Measurements from ENCODE around the gene CLASRP. TPM values are rescaled to one million over a fixed set of nuclear protein-coding genes. Genes with fewer than 3 reads are reported as not detected.
A peak's percentile ranks its signal among the peaks of the same experiment; 100 is the strongest.

The CLASRP gene
- total and polyA plus RNA-seq, 2 of the 8 experiments (the other 6 are each of a cell fraction or from before 2014, with no cell fraction given): 22.3 to 71.7 TPM

DNA sequence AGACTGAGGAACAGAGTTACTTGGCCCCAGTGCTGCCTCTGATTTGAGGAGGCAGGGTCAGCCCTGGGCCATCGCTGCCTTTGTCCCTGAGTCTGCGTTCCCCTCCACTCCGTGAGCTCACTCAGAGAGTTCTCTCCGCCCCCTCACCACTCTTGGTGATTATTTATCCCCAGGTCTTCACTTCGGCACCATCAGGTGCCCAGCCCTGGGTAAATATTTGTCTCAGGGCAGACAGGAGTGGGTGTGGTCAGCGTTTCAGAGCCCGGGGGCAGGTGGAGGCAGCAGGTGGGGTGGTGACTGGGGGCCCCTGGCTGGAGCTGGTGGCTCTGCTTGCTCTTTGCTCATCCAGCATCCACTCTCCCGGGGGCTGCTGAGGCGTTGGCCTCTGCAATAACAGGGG lies 74.8 kb downstream of the CLASRP start:
- H2AFZ ChIP-seq (ENCODE audit: low read length): no peak overlapping the region
- H3K4me2 ChIP-seq (ENCODE audit: insufficient read depth in 1 of 2, low read depth in 2 of 2, low read length in 2 of 2): no peak overlapping the region
- H3K14ac ChIP-seq (ENCODE audit: insufficient read length): no peak overlapping the region
- H2BK20ac ChIP-seq (ENCODE audit: low read length): no peak overlapping the region
- no peak for FAIRE-seq
- H3K79me1 ChIP-seq (ENCODE audit: low read depth, low read length): peaks cover 44% of the 10 kb centered on the region
- no peak for DNase-seq (ENCODE audit: low read depth in 1 of 2, low spot score in 2 of 2)
- TF ChIP-seq, protein P1, sequence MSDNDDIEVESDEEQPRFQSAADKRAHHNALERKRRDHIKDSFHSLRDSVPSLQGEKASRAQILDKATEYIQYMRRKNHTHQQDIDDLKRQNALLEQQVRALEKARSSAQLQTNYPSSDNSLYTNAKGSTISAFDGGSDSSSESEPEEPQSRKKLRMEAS (IDR thresholded peaks at IDR 0.05): no peak
- TF ChIP-seq TAF7 (optimal IDR thresholded peaks at IDR 0.05; ENCODE audit: borderline replicate concordance, low read depth, low read length) (no peak), SIRT6 (IDR thresholded peaks at IDR 0.05; ENCODE audit: low read length) (no peak), EP300 (IDR thresholded peaks at IDR 0.05; ENCODE audit: borderline replicate concordance in 1 of 2, low read depth in 2 of 2, low read length in 2 of 2) (no peak), HDAC6 (IDR thresholded peaks at IDR 0.05; ENCODE audit: low read depth, low read length) (no peak), FOSL1 (IDR thresholded peaks at IDR 0.05; ENCODE audit: insufficient read depth, low read depth, low read length) (no peak), TBP (IDR thresholded peaks at IDR 0.05; ENCODE audit: low read depth, low read length) (no peak), GTF2F1 (IDR thresholded peaks at IDR 0.05; ENCODE audit: borderline replicate concordance, low read depth, low read length) (no peak), EGR1 (IDR thresholded peaks at IDR 0.05; ENCODE audit: borderline replicate concordance, low read depth, low read length) (no peak), RNF2 (IDR thresholded peaks at IDR 0.05; ENCODE audit: borderline replicate concordance, low read depth, low read length, missing control alignments, poor library complexity, severe bottlenecking) (no peak), SUZ12 (IDR thresholded peaks at IDR 0.05; ENCODE audit: low read length) (no peak), POLR2AphosphoS5 (IDR thresholded peaks at IDR 0.05; ENCODE audit: low read depth, low read length) (no peak)
- no peak overlapping the region for H4K91ac ChIP-seq (replicated peaks; ENCODE audit: insufficient read length, low read length)
- ChIA-PET POLR2A (ENCODE audit: partially characterized antibody) (interaction anchor here (1.1 to 2.6 kb wide), 6 partner anchors 9 to 34 kb away, joined by 3 to 6 read pairs (median 5); partner anchors contain the start of genes GEMIN7 and PPP1R37), CTCF (ENCODE audit: partially characterized antibody) (interaction anchor here (0.8 to 8.6 kb wide), 7 partner anchors 11 to 424 kb away, joined by 3 to 73 read pairs (median 4); no protein-coding TSS in a partner anchor)
- no peak overlapping the region for H2BK5ac ChIP-seq (ENCODE audit: low read depth, low read length)
- no peak overlapping the region for H4K5ac ChIP-seq (ENCODE audit: insufficient read length, low read depth, low read length)
- peak overlapping the region in 1 of 4 experiments; percentile 17; a peak in 1 of 7 replicates for H3K9ac ChIP-seq (replicated peaks in 1 of 4; ENCODE audit: extremely low read depth in 1 of 4, low read depth in 3 of 4, low read length in 3 of 4)
- peaks cover 38 to 42% of the 10 kb centered on the region in 2 experiments for H4K20me1 ChIP-seq (replicated peaks in 1 of 2; ENCODE audit: control insufficient read depth in 1 of 2, insufficient read depth in 2 of 2, low read length in 2 of 2)
- no peaks in the 10 kb centered on the region for H3K23me2 ChIP-seq (ENCODE audit: low read depth, low read length)
- no peak overlapping the region for H3K18ac ChIP-seq (ENCODE audit: extremely low read depth, low read length)
- peaks cover 6 to 87% of the 10 kb centered on the region in 2 experiments for H3K79me2 ChIP-seq (ENCODE audit: control insufficient read depth in 1 of 2, insufficient read depth in 2 of 2, low read length in 2 of 2)
- no peak overlapping the region for H3K56ac ChIP-seq (replicated peaks; ENCODE audit: insufficient read length, low read depth, low read length)
- H3K23ac ChIP-seq (ENCODE audit: insufficient read length): no peak overlapping the region
- H3K27ac ChIP-seq (ENCODE audit: low read depth, low read length): no peak overlapping the region
- no peak overlapping the region for H2BK12ac ChIP-seq (ENCODE audit: low read depth, low read length)
- no peak overlapping the region for H2BK120ac ChIP-seq (replicated peaks; ENCODE audit: low read depth, low read length)
- H4K8ac ChIP-seq (ENCODE audit: extremely low read depth, insufficient read depth, low read length): no peak overlapping the region
- H3K4me3 ChIP-seq (ENCODE audit: extremely low read depth in 1 of 4, insufficient read depth in 2 of 4, low read depth in 3 of 4, low read length in 4 of 4): no peak overlapping the region
- no peak overlapping the region for H3K4ac ChIP-seq (replicated peaks; ENCODE audit: insufficient read length, low read depth, low read length)
- H2BK15ac ChIP-seq (ENCODE audit: low read length): no peak overlapping the region
- H3K9me3 ChIP-seq (ENCODE audit: insufficient read depth in 2 of 2, low read depth in 1 of 2, low read length in 1 of 2): no peaks in the 10 kb centered on the region
- no peaks in the 10 kb centered on the region for H3K27me3 ChIP-seq (replicated peaks in 1 of 4; ENCODE audit: control insufficient read depth in 3 of 4, extremely low read depth in 1 of 4, insufficient read depth in 3 of 4, low read length in 3 of 4)
- H3K36me3 ChIP-seq (ENCODE audit: control insufficient read depth in 2 of 4, insufficient read depth in 4 of 4, low read length in 3 of 4): no peaks in the 10 kb centered on the region
- no peak overlapping the region for H2AK5ac ChIP-seq (ENCODE audit: low read depth, low read length)
- peaks cover 0 to 21% (median 4%) of the 10 kb centered on the region in 4 experiments; a peak in 6 of 7 replicates for H3K4me1 ChIP-seq (replicated peaks in 1 of 4; ENCODE audit: control insufficient read depth in 3 of 4, insufficient read depth in 4 of 4, low read length in 3 of 4)
- 80% methylated on average over 9 of the region's 9 CpGs; no CpG with 5 or more reads in 1 of the 2 experiments for WGBS, 2 experiments (ENCODE audit: extremely low coverage in 1 of 2, insufficient coverage in 1 of 2, insufficient read length in 1 of 2, insufficient replicate concordance in 2 of 2, low coverage in 1 of 2, low lambda C conversion rate in 2 of 2, missing lambda C conversion rate in 1 of 2)

Measured in H1 (cell line).